Cortex of kidney (tissue), 1 donor: ENCODE measurements around the gene UBASH3B.
"Not testable (repeated sequence)": the region's sequence is repeated elsewhere in the genome, so short reads cannot be mapped to it uniquely, and the experiment has no call there.

ENCODE experiments used
- DNase-seq: peaks from one replicate; lab custom pipeline; 2025; lab: John Stamatoyannopoulos, UW

UBASH3B gene

GRCh38 chr11:122813176-122813893 is 157.8 kb downstream of the UBASH3B start:
- DNase-seq: no peak

GRCh38 chr11:122813894-122814270 is 158.4 kb downstream of the UBASH3B start:
- DNase-seq: no peak

GRCh38 chr11:122814401-122814800 is 158.9 kb downstream of the UBASH3B start:
- DNase-seq: no peak

- no peak for DNase-seq
These were observed 160.4 kb downstream of the UBASH3B start for GRCh38 chr11:122815900-122816299.

- no peak for DNase-seq
These were observed 161.4 kb downstream of the UBASH3B start for GRCh38 chr11:122816761-122817520.

GRCh38 chr11:122820158-122820557 is 164.6 kb downstream of the UBASH3B start:
- no peak for DNase-seq

- no peak for DNase-seq
These were observed 165.6 kb downstream of the UBASH3B start for GRCh38 chr11:122821169-122821568.

GRCh38 chr11:122822241-122822640 is 166.7 kb downstream of the UBASH3B start:
- no peak for DNase-seq

- no peak for DNase-seq
These were observed 168.0 kb downstream of the UBASH3B start for GRCh38 chr11:122823564-122823963.

GRCh38 chr11:122829371-122829770 is 173.8 kb downstream of the UBASH3B start:
- DNase-seq: not testable (repeated sequence)

- not testable (repeated sequence) for DNase-seq
These were observed 176.8 kb downstream of the UBASH3B start for GRCh38 chr11:122832297-122832696.

- no peak for DNase-seq
These were observed 177.4 kb downstream of the UBASH3B start for GRCh38 chr11:122832721-122833470.

GRCh38 chr11:122833846-122834464 is 178.4 kb downstream of the UBASH3B start:
- DNase-seq: no peak

- no peak for DNase-seq
These were observed 181.4 kb downstream of the UBASH3B start for GRCh38 chr11:122836916-122837315.

- no peak for DNase-seq
These were observed 182.2 kb downstream of the UBASH3B start for GRCh38 chr11:122837528-122838346.

- no peak for DNase-seq
These were observed 188.0 kb downstream of the UBASH3B start for GRCh38 chr11:122843281-122844141.

GRCh38 chr11:122847466-122847865 is 191.9 kb downstream of the UBASH3B start:
- no peak for DNase-seq

GRCh38 chr11:122848186-122848585 is 192.7 kb downstream of the UBASH3B start:
- DNase-seq: no peak

GRCh38 chr11:122850076-122850631 is 194.6 kb downstream of the UBASH3B start:
- no peak for DNase-seq

GRCh38 chr11:122851366-122851966 is 195.9 kb downstream of the UBASH3B start:
- DNase-seq: no peak
